OCI-LY7 (cell line): ENCODE results near the gene ZNF385D. TPM values are rescaled to one million over a fixed set of nuclear protein-coding genes. Genes with fewer than 3 reads are reported as not detected.

ENCODE experiments used
- BruUV-seq: library from RNA; stranded (reverse); fragments of 400-500 nt; replicated peaks from 2 replicates; lab custom pipeline; 2021; lab: Mats Ljungman, UMichigan
- CTCF ChIA-PET: fragments of 300-600 bp; sonication (Branson Sonifier 250); formaldehyde crosslinking; loops from one replicate; lab custom pipeline; 2022; ENCODE audit warnings: antibody characterized with exemption; ENCODE audit not compliant: unreplicated experiment; lab: Charles Lee
- POLR2A ChIA-PET: fragments of 300-600 bp; sonication (Branson Sonifier 250); formaldehyde crosslinking; loops from one replicate; lab custom pipeline; 2022; ENCODE audit warnings: antibody characterized with exemption; lab: Charles Lee
- DNase-seq: peaks from one replicate; pipeline ENCODE4 v3.0.0-alpha.2; 2015; ENCODE audit warnings: low spot score
- H2AFZ ChIP-seq: fragments of 200-600 bp; sonication (generic), shearing (Covaris generic); 2 replicates; pipeline ENCODE4 v1.6.1; 2014; ENCODE audit warnings: mild to moderate bottlenecking, antibody characterized with exemption, low read length, moderate library complexity
- H3K27ac ChIP-seq: fragments of 200-600 bp; sonication (generic); 2 replicates; pipeline ENCODE4 v1.5.1; 2014; ENCODE audit warnings: mixed run types, low read depth, mild to moderate bottlenecking, moderate library complexity, low read length, inconsistent platforms; ENCODE audit not compliant: poor library complexity, severe bottlenecking
- H3K36me3 ChIP-seq: fragments of 200-600 bp; sonication (generic); 2 replicates; pipeline ENCODE4 v1.6.1; 2014; ENCODE audit warnings: mild to moderate bottlenecking, antibody characterized with exemption, low read length, moderate library complexity, mixed read lengths; ENCODE audit not compliant: insufficient read depth
- H3K4me1 ChIP-seq: fragments of 200-600 bp; sonication (generic); 2 replicates; pipeline ENCODE4 v1.5.1; 2014; ENCODE audit warnings: mild to moderate bottlenecking, low read length; ENCODE audit not compliant: insufficient read depth, poor library complexity, severe bottlenecking
- H3K4me2 ChIP-seq: fragments of 200-600 bp; sonication (generic); 2 replicates; pipeline ENCODE4 v1.6.1; 2014; ENCODE audit warnings: mild to moderate bottlenecking, low read length
- H3K4me3 ChIP-seq: fragments of 200-600 bp; sonication (generic); 2 replicates; pipeline ENCODE4 v1.5.1; 2014; ENCODE audit warnings: mild to moderate bottlenecking, low read depth, low read length; ENCODE audit not compliant: poor library complexity, severe bottlenecking
- H3K79me2 ChIP-seq: fragments of 200-600 bp; sonication (generic); 2 replicates; pipeline ENCODE4 v1.6.1; 2016; ENCODE audit warnings: low read depth, mild to moderate bottlenecking, low read length, moderate library complexity, mixed read lengths; ENCODE audit not compliant: insufficient read depth
- H3K9me2 ChIP-seq: fragments of 200-600 bp; sonication (generic); 2 replicates; pipeline ENCODE4 v1.6.1; 2016; ENCODE audit warnings: mild to moderate bottlenecking, low read length, mixed read lengths; ENCODE audit not compliant: insufficient read depth
- H3K9me3 ChIP-seq: fragments of 200-600 bp; sonication (generic); 2 replicates; pipeline ENCODE4 v1.6.1; 2014; ENCODE audit warnings: mild to moderate bottlenecking, mixed run types, low read length, mixed read lengths
- H4K20me1 ChIP-seq: fragments of 200-600 bp; sonication (generic); 2 replicates; pipeline ENCODE4 v1.6.1; 2014; ENCODE audit warnings: mild to moderate bottlenecking, antibody characterized with exemption, low read length, moderate library complexity, mixed read lengths; ENCODE audit not compliant: insufficient read depth
- CTCF ChIP-seq: fragments of 200-600 bp; sonication (generic); conservative IDR thresholded peaks from 2 replicates; pipeline ENCODE4 v1.5.1; 2014; ENCODE audit warnings: mild to moderate bottlenecking, antibody characterized with exemption, low read length, moderate library complexity, mixed read lengths
- EZH2phosphoT487 ChIP-seq: fragments of 200-600 bp; sonication (generic); IDR thresholded peaks from 2 replicates; pipeline ENCODE4 v1.6.1; 2018; ENCODE audit warnings: low read depth, borderline replicate concordance, mild to moderate bottlenecking, mixed run types, antibody characterized with exemption, low read length, moderate library complexity, mixed read lengths
- intact Hi-C: fragments of 100-400 bp; cut with micrococcal nuclease; formaldehyde crosslinking; loops from one replicate; pipeline ENCODE4 v1.10.0; 2022; ENCODE audit not compliant: unreplicated experiment
- total RNA-seq, 2 experiments: library from RNA; depleted of rRNA in 1 of 2; stranded (reverse); fragments of >200 nt in 1 of 2; shearing (Covaris generic) in 1 of 2; gene quantifications; 2 replicates each; pipeline ENCODE4 v1.2.3, GENCODE V29; 2014 to 2022

Gene ZNF385D
- total RNA-seq, 2 experiments from 2014 or later = 0.13 TPM; not detected in 1

GRCh38 chr3:21398461-21398860 is 352.5 kb downstream of the ZNF385D start:
- no peaks in the 10 kb centered on the region for H4K20me1 ChIP-seq
- no peaks in the 10 kb centered on the region for H3K4me1 ChIP-seq
- DNase-seq = no peak
- H3K27ac ChIP-seq = no peak overlapping the region
- no peak overlapping the region for H3K4me3 ChIP-seq
- intact Hi-C loops = no loop called here
- no peaks in the 10 kb centered on the region for H3K36me3 ChIP-seq
- no peaks in the 10 kb centered on the region for H3K79me2 ChIP-seq
- CTCF ChIA-PET = no interaction called here
- H3K9me3 ChIP-seq = no peaks in the 10 kb centered on the region
- no peak for TF ChIP-seq EZH2phosphoT487
- TF ChIP-seq CTCF = no peak
- POLR2A ChIA-PET = no interaction called here
- BruUV-seq = no TSS peak
- H3K4me2 ChIP-seq = no peak overlapping the region
- H3K9me2 ChIP-seq = no peaks in the 10 kb centered on the region
- H2AFZ ChIP-seq = no peak overlapping the region

DNA sequence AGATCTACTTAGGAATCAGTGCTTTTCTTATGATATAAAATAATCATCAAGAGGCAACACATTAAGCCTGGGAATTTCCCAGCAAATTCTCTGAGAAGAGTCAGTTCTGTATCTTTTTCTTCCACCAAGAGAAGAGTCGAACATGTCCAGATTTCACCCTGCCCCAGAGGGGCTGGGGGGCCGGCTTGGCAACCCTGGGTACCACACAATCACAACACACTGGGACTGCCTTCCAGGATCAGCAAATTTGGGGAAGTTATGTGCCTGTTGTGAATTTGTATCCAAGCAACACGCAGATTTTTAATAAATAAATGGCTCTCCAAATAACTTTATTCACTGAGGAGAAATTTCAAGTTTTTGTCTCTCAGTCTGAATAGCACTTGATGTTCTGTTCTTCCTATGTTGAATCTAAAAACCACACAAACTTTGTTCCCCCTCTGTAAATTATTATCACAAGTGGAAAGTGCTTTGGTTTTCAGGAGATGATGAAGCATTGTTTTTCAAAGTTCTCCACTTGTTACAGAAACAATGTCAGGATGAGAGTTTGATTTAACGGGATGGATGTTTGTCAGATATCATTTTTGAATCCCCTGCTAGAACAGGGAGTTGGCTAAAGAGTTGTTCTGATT is 357.2 kb downstream of the ZNF385D start:
- H3K36me3 ChIP-seq = no peaks in the 10 kb centered on the region
- POLR2A ChIA-PET = no interaction called here
- TF ChIP-seq EZH2phosphoT487 (no peak), CTCF (no peak)
- H4K20me1 ChIP-seq = no peaks in the 10 kb centered on the region
- intact Hi-C loops = no loop called here
- H3K4me3 ChIP-seq = no peak overlapping the region
- no peak overlapping the region for H3K4me2 ChIP-seq
- H3K4me1 ChIP-seq = no peaks in the 10 kb centered on the region
- no peak overlapping the region for H2AFZ ChIP-seq
- no TSS peak for BruUV-seq
- H3K79me2 ChIP-seq = no peaks in the 10 kb centered on the region
- H3K9me3 ChIP-seq = no peaks in the 10 kb centered on the region
- CTCF ChIA-PET = no interaction called here
- H3K27ac ChIP-seq = no peak overlapping the region
- H3K9me2 ChIP-seq = no peaks in the 10 kb centered on the region
- no peak for DNase-seq

DNA sequence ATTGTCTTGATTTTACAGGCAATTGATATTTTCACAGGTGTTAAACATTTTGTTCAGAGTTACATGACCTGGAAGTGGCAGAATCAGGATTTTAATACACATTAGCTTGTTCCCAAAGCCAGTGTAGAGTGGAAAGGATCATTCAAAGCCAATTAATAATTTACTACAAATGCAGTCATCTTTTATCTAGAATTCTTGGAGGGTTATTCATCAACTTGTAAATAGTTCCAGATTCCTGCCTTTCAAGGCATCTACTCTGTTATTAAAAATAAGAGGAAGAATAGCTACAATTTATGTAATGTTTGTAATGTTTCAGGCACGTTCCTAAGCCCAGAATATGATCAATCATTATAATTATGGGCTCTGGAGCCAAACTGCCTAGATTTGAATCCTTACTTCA is 358.5 kb downstream of the ZNF385D start:
- no TSS peak for BruUV-seq

More for the DNA sequence above, 358.5 kb downstream of the ZNF385D start:
- no peaks in the 10 kb centered on the region for H3K36me3 ChIP-seq
- H3K9me3 ChIP-seq = no peaks in the 10 kb centered on the region
- no peak overlapping the region for H2AFZ ChIP-seq
- TF ChIP-seq EZH2phosphoT487 (no peak), CTCF (no peak)
- H4K20me1 ChIP-seq = no peaks in the 10 kb centered on the region
- DNase-seq = no peak
- intact Hi-C loops = no loop called here
- H3K79me2 ChIP-seq = no peaks in the 10 kb centered on the region
- H3K9me2 ChIP-seq = no peaks in the 10 kb centered on the region
- CTCF ChIA-PET = no interaction called here
- POLR2A ChIA-PET = no interaction called here
- H3K4me3 ChIP-seq = no peak overlapping the region
- no peak overlapping the region for H3K27ac ChIP-seq
- H3K4me1 ChIP-seq = no peaks in the 10 kb centered on the region
- no peak overlapping the region for H3K4me2 ChIP-seq
